Measurements from ENCODE around the gene PAX8.

PAX8 gene

GRCh38 chr2:113180131-113180946 lies 98.4 kb downstream of the PAX8 start:
- no peak overlapping the region for H3K4me3 ChIP-seq
- no peak for DNase-seq (ENCODE audit: low spot score)
- no peak for TF ChIP-seq CTCF (IDR thresholded peaks at IDR 0.05)
- no peak overlapping the region for H3K27ac ChIP-seq

- H3K27ac ChIP-seq: no peak overlapping the region
- TF ChIP-seq CTCF (IDR thresholded peaks at IDR 0.05): no peak
- no peak for DNase-seq (ENCODE audit: low spot score)
- H3K4me3 ChIP-seq: no peak overlapping the region
Observed at GRCh38 chr2:113179446-113180045, 99.2 kb downstream of the PAX8 start.

GRCh38 chr2:113178891-113179290 lies 99.8 kb downstream of the PAX8 start:
- no peak for DNase-seq (ENCODE audit: low spot score)
- Histone ChIP-seq H3K27ac (no peak overlapping the region), H3K4me3 (no peak overlapping the region)
- TF ChIP-seq CTCF (IDR thresholded peaks at IDR 0.05): no peak

GRCh38 chr2:113178069-113178746 lies 100.5 kb downstream of the PAX8 start:
- no peak overlapping the region for H3K4me3 ChIP-seq
- DNase-seq (ENCODE audit: low spot score): no peak
- H3K27ac ChIP-seq: no peak overlapping the region
- TF ChIP-seq CTCF (IDR thresholded peaks at IDR 0.05): no peak

- no peak overlapping the region for H3K4me3 ChIP-seq
- no peak overlapping the region for H3K27ac ChIP-seq
- TF ChIP-seq CTCF (IDR thresholded peaks at IDR 0.05): no peak
- DNase-seq (ENCODE audit: low spot score): no peak
Observed at GRCh38 chr2:113176696-113177355, 101.9 kb downstream of the PAX8 start.

GRCh38 chr2:113175736-113176695 lies 102.7 kb downstream of the PAX8 start:
- Histone ChIP-seq H3K27ac (no peak overlapping the region), H3K4me3 (no peak overlapping the region)
- DNase-seq (ENCODE audit: low spot score): no peak
- no peak for TF ChIP-seq CTCF (IDR thresholded peaks at IDR 0.05)

All from coronary artery (tissue), 2 donors.